HTERT RPE-1 (cell line): Measurements from ENCODE around the gene ANK2.

Experiments used
- in situ Hi-C: fragments of 300-500 bp; cut with MboI; formaldehyde crosslinking; loops from 4 replicates; pipeline ENCODE4 v1.14.3; 2020; ENCODE audit warnings: low sequenced_read_pairs

ANK2 gene

GRCh38 chr4:113088050-113088449 lies 38.6 kb downstream of the ANK2 start:
- in situ Hi-C loops, result no loop called here

GRCh38 chr4:113090954-113091353 lies 41.5 kb downstream of the ANK2 start:
- in situ Hi-C loops, result no loop called here

- in situ Hi-C loops, result no loop called here
These were observed 44.9 kb downstream of the ANK2 start for GRCh38 chr4:113094331-113094730.

GRCh38 chr4:113094802-113095201 lies 45.3 kb downstream of the ANK2 start:
- in situ Hi-C loops, result no loop called here

- in situ Hi-C loops, result no loop called here
These were observed 52.2 kb downstream of the ANK2 start for GRCh38 chr4:113101669-113102068.

- in situ Hi-C loops, result no loop called here
These were observed 54.1 kb downstream of the ANK2 start for GRCh38 chr4:113103556-113103955.

- in situ Hi-C loops, result no loop called here
These were observed 56.7 kb downstream of the ANK2 start for GRCh38 chr4:113106108-113106507.

GRCh38 chr4:113109106-113109718 lies 59.8 kb downstream of the ANK2 start:
- in situ Hi-C loops, result no loop called here

- in situ Hi-C loops, result no loop called here
These were observed 63.0 kb downstream of the ANK2 start for GRCh38 chr4:113112338-113112978.

GRCh38 chr4:113113151-113113550 lies 63.7 kb downstream of the ANK2 start:
- in situ Hi-C loops, result no loop called here

- in situ Hi-C loops, result no loop called here
These were observed 65.4 kb downstream of the ANK2 start for GRCh38 chr4:113114884-113115283.

- in situ Hi-C loops, result no loop called here
These were observed 67.2 kb downstream of the ANK2 start for GRCh38 chr4:113116414-113117357.

GRCh38 chr4:113117358-113117702 lies 67.9 kb downstream of the ANK2 start:
- in situ Hi-C loops, result no loop called here

- in situ Hi-C loops, result no loop called here
These were observed 72.6 kb downstream of the ANK2 start for GRCh38 chr4:113122066-113122465.

GRCh38 chr4:113125418-113125817 lies 76.0 kb downstream of the ANK2 start:
- in situ Hi-C loops, result no loop called here

- in situ Hi-C loops, result no loop called here
These were observed 81.7 kb downstream of the ANK2 start for GRCh38 chr4:113131136-113131535.

- in situ Hi-C loops, result no loop called here
These were observed 82.2 kb downstream of the ANK2 start for GRCh38 chr4:113131621-113132020.

- in situ Hi-C loops, result no loop called here
These were observed 92.5 kb downstream of the ANK2 start for GRCh38 chr4:113141901-113142346.

GRCh38 chr4:113142351-113142750 lies 92.9 kb downstream of the ANK2 start:
- in situ Hi-C loops, result no loop called here

- in situ Hi-C loops, result no loop called here
These were observed 94.6 kb downstream of the ANK2 start for GRCh38 chr4:113144091-113144490.

GRCh38 chr4:113145147-113145518 lies 95.7 kb downstream of the ANK2 start:
- in situ Hi-C loops, result no loop called here
